Measurements from ENCODE around the gene SLX9.

GRCh38 chr21:44898011-44898488 lies 41.8 kb upstream of the SLX9 start:
- TF ChIP-seq CTCF (IDR thresholded peaks at IDR 0.05; ENCODE audit: insufficient read depth, low read length) (no peak), SPI1 (IDR thresholded peaks at IDR 0.05; ENCODE audit: borderline replicate concordance, low read depth) (no peak), REST (IDR thresholded peaks at IDR 0.05; ENCODE audit: insufficient replicate concordance, low read depth) (no peak)

Measured in HL-60 (cell line).